ENCODE data around the gene CAMTA1.

CAMTA1 gene

DNA sequence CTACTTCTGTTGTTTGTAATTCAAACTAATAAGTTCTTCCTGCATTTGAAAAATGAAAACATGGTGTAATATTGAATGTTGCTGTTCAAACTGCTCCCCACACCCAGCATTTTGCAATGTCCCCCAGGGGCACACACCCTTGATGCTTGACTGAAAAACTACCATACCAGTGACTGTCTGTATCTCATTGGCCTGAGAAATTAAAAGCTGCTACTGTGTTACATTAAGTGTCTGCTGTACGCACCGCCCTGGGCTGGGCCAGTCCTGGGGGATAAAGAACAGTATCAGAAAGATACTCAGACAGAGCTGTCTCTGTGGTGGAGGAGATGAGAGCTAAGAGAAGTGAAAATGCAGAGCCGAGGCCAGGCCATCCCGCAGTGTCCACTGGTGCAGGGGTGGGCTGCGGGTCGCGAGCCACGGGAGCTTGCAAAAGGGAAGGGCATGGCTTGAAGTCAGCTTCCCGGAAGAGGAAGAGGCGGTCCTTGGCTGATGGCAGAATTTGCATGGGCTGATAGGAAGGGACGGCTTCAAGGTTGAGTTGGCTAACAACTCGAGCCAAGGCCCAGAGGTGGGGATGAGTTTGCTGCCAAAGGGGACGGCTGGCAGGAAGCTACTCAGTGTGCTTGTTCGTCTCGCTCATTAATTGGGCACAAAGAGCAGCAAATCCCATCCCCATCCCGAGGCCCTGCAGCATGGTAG lies 656.0 kb downstream of the CAMTA1 start:
- in situ Hi-C loops (cut with HindIII; ENCODE audit: low pct_ligation_motif_present, low pct_unique_long_range_greater_than_20kb, low sequenced_read_pairs), result no loop called here
- DNase-seq, result no peak

GRCh38 chr1:7442036-7442435 lies 656.8 kb downstream of the CAMTA1 start:
- DNase-seq, result no peak
- in situ Hi-C loops (cut with HindIII; ENCODE audit: low pct_ligation_motif_present, low pct_unique_long_range_greater_than_20kb, low sequenced_read_pairs), result no loop called here

GRCh38 chr1:7442918-7443317 lies 657.7 kb downstream of the CAMTA1 start:
- DNase-seq, result no peak
- in situ Hi-C loops (cut with HindIII; ENCODE audit: low pct_ligation_motif_present, low pct_unique_long_range_greater_than_20kb, low sequenced_read_pairs), result no loop called here

DNA sequence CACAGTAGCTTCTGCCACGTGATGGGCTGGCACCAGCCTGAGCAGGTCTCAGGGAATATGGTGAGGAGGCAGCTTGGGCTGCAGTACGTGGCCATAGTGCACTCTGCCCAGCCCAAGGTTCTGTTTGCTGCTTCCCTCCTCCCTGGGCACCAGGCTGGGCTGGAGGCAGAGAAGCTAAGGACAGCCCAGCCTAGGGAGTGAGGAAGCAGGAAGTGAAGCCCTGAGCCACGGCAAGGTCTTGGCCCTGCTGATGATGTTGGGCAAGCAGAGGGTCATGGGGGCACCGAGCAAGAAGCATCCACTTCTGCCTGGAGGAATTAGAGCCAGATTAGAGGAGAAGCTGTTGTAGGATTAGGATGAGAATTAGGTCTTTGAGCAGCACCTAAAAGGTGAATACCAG lies 659.1 kb downstream of the CAMTA1 start:
- in situ Hi-C loops (cut with HindIII; ENCODE audit: low pct_ligation_motif_present, low pct_unique_long_range_greater_than_20kb, low sequenced_read_pairs), result no loop called here
- no peak for DNase-seq

- in situ Hi-C loops (cut with HindIII; ENCODE audit: low pct_ligation_motif_present, low pct_unique_long_range_greater_than_20kb, low sequenced_read_pairs), result no loop called here
- no peak for DNase-seq
These were observed 661.8 kb downstream of the CAMTA1 start for GRCh38 chr1:7447093-7447492.

DNA sequence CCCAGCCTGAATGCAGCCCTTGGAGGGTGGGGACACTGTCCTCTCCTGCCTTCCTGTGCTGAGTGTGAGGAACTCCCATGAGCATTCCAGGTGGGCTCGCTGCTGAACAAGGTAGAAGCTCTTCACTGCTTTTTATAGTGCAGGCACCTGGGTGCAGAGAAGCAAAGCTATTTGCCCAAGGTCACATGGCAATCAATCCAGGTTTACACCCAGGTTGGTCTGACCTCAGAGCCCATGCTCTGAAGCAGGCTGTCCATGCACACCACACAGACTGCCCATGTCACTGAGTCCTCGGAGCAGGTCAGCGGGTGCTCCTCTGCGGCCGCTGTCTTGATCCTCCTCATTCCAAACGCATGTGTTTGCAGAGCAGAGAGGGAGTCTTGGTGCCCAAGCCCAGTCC lies 662.5 kb downstream of the CAMTA1 start:
- in situ Hi-C loops (cut with HindIII; ENCODE audit: low pct_ligation_motif_present, low pct_unique_long_range_greater_than_20kb, low sequenced_read_pairs), result no loop called here
- no peak for DNase-seq

DNA sequence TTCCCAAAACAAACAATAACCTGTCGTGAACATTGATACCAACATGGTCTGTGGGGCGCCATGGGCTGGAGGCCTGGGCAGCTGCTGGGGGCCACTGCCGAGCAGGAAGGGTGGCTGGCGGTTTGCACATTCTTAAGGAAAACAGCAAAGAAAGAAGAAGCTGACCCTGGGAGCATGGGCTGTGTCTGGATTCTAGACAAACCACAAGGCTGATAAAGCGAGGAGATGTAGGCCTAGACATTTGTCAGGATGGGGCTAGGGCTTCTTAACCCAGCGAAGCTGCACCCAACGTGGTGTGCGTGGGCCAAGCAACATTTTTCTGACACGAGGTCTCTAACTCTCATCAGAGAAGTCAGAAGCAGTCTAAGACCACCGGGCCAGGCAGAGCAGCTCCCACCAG lies 663.7 kb downstream of the CAMTA1 start:
- no peak for DNase-seq
- in situ Hi-C loops (cut with HindIII; ENCODE audit: low pct_ligation_motif_present, low pct_unique_long_range_greater_than_20kb, low sequenced_read_pairs), result no loop called here

DNA sequence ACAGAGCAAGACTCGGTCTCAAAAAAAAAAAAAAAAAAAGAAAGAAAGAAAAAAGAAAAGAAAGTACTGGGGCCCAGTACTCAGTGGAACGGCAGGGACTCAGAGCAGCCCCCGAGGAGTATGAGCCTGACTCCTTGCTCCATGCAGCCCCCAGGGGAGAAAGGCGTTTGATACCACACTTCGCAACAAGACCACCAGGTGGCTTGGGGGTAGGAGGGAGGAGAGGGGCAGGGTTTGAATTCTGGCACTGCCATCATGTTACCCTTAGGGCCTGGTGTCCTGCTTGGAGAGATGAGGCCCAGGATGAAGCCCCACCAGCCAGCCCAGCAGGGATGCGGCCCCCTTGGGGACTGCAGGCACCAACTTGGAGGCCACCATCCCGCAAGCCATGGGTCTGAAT lies 664.5 kb downstream of the CAMTA1 start:
- DNase-seq, result no peak
- in situ Hi-C loops (cut with HindIII; ENCODE audit: low pct_ligation_motif_present, low pct_unique_long_range_greater_than_20kb, low sequenced_read_pairs), result no loop called here

DNA sequence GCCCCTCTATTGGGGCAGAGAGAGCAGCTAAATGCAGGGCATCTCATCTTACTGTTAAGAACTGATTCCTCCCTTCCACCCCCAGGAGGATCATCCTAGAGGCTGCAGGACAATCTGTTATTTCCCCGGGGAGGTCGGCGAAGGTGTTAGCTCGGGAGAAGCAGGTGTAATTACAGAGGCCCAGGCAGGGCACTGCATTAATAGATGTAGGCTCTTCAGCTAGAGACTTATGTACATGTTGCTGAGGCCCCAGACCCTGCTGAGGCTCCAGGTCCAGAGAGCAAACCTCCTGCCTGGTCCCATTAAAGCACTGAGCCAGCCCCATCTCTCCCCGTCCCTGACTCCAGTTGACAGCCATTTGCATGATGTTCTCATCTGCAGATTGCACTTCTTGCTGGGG lies 665.6 kb downstream of the CAMTA1 start:
- in situ Hi-C loops (cut with HindIII; ENCODE audit: low pct_ligation_motif_present, low pct_unique_long_range_greater_than_20kb, low sequenced_read_pairs), result no loop called here
- no peak for DNase-seq

GRCh38 chr1:7453038-7453437 lies 667.8 kb downstream of the CAMTA1 start:
- in situ Hi-C loops (cut with HindIII; ENCODE audit: low pct_ligation_motif_present, low pct_unique_long_range_greater_than_20kb, low sequenced_read_pairs), result no loop called here
- DNase-seq, result no peak

- peak; percentile 5 for DNase-seq
- in situ Hi-C loops (cut with HindIII; ENCODE audit: low pct_ligation_motif_present, low pct_unique_long_range_greater_than_20kb, low sequenced_read_pairs), result no loop called here
These were observed 669.0 kb downstream of the CAMTA1 start for GRCh38 chr1:7454052-7454815.

- no peak for DNase-seq
- in situ Hi-C loops (cut with HindIII; ENCODE audit: low pct_ligation_motif_present, low pct_unique_long_range_greater_than_20kb, low sequenced_read_pairs), result no loop called here
These were observed 669.9 kb downstream of the CAMTA1 start for GRCh38 chr1:7454895-7455784.

DNA sequence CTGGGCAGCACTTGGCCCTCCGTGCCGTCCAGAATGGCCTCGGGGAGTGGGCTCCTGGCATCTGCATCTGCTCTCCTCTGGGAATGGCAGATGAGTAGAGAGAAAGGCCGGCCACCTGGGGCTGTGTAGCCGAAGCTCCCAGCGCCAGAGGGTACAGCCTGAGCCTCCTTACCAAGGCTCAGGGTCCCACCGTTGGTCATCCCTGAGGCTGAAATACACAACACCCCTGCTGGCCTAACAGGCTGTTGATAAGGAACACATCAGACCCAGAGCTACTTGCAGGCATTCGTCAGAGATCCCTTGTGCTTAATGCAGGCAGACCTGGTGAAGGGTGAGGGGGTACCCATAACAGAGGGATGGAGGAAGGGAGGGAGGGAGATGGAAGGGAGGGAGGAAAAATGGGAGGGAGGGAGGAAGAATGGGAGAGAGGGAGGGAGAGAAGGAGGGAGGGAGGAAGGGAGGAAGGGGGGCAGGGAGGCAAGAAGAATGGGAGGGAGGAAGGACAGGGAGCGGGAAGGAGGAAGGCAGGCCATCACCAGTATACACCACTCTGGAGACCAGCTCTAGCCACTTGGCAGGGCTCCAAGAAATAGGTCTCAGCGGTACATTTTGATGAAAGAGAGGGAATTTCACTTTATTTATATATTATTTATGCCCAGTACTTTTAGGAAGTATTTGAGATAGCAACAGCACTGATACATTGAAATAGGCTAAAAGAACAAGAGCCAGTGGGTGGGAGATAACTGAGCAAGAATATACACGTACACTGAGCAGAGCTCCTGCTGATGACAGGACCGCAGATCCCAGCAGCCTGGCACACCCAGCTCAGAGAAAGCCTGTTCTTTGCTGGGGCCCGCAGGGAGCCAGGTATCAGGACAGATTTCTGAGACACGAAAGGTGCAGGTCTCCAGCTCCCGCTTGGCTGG lies 670.8 kb downstream of the CAMTA1 start:
- in situ Hi-C loops (cut with HindIII; ENCODE audit: low pct_ligation_motif_present, low pct_unique_long_range_greater_than_20kb, low sequenced_read_pairs), result no loop called here
- no peak for DNase-seq

DNA sequence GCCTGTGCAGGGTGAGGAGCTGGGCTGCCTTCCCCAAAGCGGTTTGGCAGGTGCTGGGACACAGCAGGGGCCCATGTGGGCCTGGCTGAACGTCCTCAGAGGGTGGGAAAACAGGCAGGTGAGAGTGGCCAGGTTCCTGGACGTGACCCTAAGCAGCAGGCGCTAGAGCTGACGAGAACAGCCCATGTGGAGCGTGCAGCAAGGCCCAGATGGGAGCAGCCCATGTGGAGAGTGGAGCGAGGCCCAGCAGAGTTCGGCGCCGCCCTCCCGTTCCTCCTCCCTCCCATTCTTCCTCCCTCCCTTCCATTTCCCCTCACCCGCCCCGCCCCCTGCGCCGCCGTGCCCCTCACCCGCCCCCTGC lies 671.4 kb downstream of the CAMTA1 start:
- DNase-seq, result no peak
- in situ Hi-C loops (cut with HindIII; ENCODE audit: low pct_ligation_motif_present, low pct_unique_long_range_greater_than_20kb, low sequenced_read_pairs), result no loop called here

DNA sequence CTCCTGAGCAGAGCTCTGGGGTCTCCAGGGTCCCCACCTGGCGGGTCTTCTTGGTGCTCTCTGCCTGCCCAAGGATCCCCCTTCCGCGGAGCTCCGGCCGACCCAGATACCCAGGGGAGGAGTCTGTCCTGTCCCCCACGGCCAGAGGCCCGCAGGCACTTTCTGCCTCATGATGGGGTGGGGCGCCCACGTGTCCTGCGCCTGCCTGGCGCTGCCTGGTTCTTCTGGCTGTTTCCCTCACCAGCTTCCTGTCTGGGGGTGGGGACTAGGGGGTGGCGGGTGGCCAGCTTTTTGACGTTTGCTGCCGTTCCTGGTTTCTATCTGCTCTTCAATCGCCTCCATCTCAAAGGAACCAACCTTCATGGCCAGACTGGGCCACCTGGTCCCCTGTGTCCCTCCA lies 672.6 kb downstream of the CAMTA1 start:
- no peak for DNase-seq
- in situ Hi-C loops (cut with HindIII; ENCODE audit: low pct_ligation_motif_present, low pct_unique_long_range_greater_than_20kb, low sequenced_read_pairs), result no loop called here

DNA sequence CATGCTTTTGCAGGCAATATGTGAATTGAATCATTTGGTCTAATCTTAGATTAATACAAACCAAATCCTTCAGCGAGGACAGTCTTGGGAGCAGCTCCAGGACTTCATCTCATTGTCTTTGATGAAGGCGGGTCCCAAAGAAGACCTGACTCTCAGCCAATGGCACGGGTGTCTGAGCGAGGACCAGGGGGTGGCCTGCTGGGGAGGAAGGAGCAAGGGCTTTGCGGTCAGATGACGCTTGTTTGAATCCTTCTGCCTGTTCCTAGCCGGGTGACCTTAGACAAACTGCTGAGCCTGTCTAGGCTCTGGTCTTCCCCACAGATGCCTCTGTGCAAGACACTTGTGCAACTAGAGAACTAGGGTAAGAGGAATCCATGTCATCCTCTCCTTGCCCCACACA lies 673.7 kb downstream of the CAMTA1 start:
- in situ Hi-C loops (cut with HindIII; ENCODE audit: low pct_ligation_motif_present, low pct_unique_long_range_greater_than_20kb, low sequenced_read_pairs), result no loop called here

GRCh38 chr1:7459914-7460313 lies 674.7 kb downstream of the CAMTA1 start:
- in situ Hi-C loops (cut with HindIII; ENCODE audit: low pct_ligation_motif_present, low pct_unique_long_range_greater_than_20kb, low sequenced_read_pairs), result no loop called here
- DNase-seq, result no peak

More for the DNA sequence above, 673.7 kb downstream of the CAMTA1 start:
- DNase-seq, result no peak

GRCh38 chr1:7460807-7461206 lies 675.6 kb downstream of the CAMTA1 start:
- in situ Hi-C loops (cut with HindIII; ENCODE audit: low pct_ligation_motif_present, low pct_unique_long_range_greater_than_20kb, low sequenced_read_pairs), result no loop called here
- no peak for DNase-seq
